A549 treated with RU486 at 1 μM for 4 hours (cell line): ENCODE results near the gene UST. TPM values are rescaled to one million over a fixed set of nuclear protein-coding genes. Genes with fewer than 3 reads are reported as not detected.

Source experiments
- total RNA-seq: library from RNA; stranded (reverse); fragments of 200-300 nt; extraction: Qiagen RNA extraction; gene quantifications from 5 replicates; pipeline ENCODE4 v1.2.3, GENCODE V29; 2022; ENCODE audit warnings: low read depth

The UST gene
- 2.2 to 3.5 TPM (median 2.5 TPM) in 5 replicates for total RNA-seq

DNA sequence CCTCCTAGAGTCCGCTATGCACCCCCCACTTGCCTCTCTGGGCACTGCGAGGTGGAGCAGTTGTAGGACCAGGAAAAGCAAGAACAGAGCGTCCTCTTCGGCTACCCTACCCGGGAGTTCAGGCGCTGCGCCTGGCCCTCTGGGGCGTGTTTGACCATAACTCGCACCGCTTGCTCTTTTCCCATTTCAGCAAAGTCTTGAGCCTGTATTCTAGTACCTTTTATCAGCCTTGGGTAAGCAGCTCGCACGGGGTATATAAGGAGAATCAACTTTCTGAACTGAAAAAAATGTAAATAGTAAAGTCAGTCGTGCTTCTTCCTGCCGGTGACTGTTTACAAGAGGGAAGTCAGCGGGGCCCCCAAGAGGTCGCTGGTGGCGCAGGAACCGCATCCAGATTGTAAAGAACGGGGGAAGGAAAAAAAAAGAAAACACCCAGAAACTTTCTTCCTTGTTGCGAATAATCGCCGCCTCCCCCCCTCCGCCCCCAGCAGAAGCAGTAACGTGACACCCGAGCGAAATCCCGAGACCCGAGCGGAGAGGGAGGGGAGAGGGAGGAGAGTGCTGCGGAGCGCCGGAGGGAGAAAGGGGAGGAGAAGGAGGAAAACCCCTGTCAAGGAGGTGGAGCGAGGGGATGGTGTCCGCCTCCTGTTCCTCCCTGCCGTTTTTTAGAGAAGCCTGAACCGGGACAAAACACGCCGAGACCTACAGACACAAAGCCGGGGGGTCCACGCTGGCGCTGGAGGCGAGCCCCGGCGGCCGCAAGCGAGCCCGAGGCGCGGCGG lies at the start of gene UST:
Gene UST (plus strand): TSS at position 668 of the 782 bp plus-strand sequence. CDS start 401 bp downstream, outside the sequence.

